Measurements from ENCODE around the gene IL34.

Gene IL34

GRCh38 chr16:70682239-70683145 lies 36.1 kb downstream of the IL34 start:
- Histone ChIP-seq H3K27me3 (replicated peaks; ENCODE audit: control insufficient read depth, insufficient read depth, low read length, poor library complexity, severe bottlenecking) (peaks cover 12% of the 10 kb centered on the region), H3K4me1 (ENCODE audit: control insufficient read depth, insufficient read depth, low read length, poor library complexity, severe bottlenecking) (peaks cover 3% of the 10 kb centered on the region), H3K9me3 (ENCODE audit: control insufficient read depth, low read length) (no peaks in the 10 kb centered on the region), H3K4me3 (ENCODE audit: insufficient read depth, low read depth, low read length, poor library complexity, severe bottlenecking) (no peak overlapping the region), H3K27ac (ENCODE audit: insufficient read depth, low read length, poor library complexity, severe bottlenecking) (no peak overlapping the region), H3K36me3 (ENCODE audit: control insufficient read depth, insufficient read depth, low read length) (no peaks in the 10 kb centered on the region)
- no peak for DNase-seq

- Histone ChIP-seq H3K9me3 (ENCODE audit: control insufficient read depth, low read length) (no peaks in the 10 kb centered on the region), H3K4me1 (ENCODE audit: control insufficient read depth, insufficient read depth, low read length, poor library complexity, severe bottlenecking) (peaks cover 3% of the 10 kb centered on the region), H3K27me3 (replicated peaks; ENCODE audit: control insufficient read depth, insufficient read depth, low read length, poor library complexity, severe bottlenecking) (peaks cover 12% of the 10 kb centered on the region), H3K27ac (ENCODE audit: insufficient read depth, low read length, poor library complexity, severe bottlenecking) (no peak overlapping the region), H3K4me3 (ENCODE audit: insufficient read depth, low read depth, low read length, poor library complexity, severe bottlenecking) (no peak overlapping the region), H3K36me3 (ENCODE audit: control insufficient read depth, insufficient read depth, low read length) (no peaks in the 10 kb centered on the region)
- DNase-seq, result no peak
Observed at GRCh38 chr16:70683146-70683944, 37.0 kb downstream of the IL34 start.

GRCh38 chr16:70684146-70685060 lies 38.0 kb downstream of the IL34 start:
- no peak for DNase-seq
- Histone ChIP-seq H3K27ac (ENCODE audit: insufficient read depth, low read length, poor library complexity, severe bottlenecking) (no peak overlapping the region), H3K4me1 (ENCODE audit: control insufficient read depth, insufficient read depth, low read length, poor library complexity, severe bottlenecking) (peaks cover 3% of the 10 kb centered on the region), H3K4me3 (ENCODE audit: insufficient read depth, low read depth, low read length, poor library complexity, severe bottlenecking) (no peak overlapping the region), H3K9me3 (ENCODE audit: control insufficient read depth, low read length) (no peaks in the 10 kb centered on the region), H3K36me3 (ENCODE audit: control insufficient read depth, insufficient read depth, low read length) (no peaks in the 10 kb centered on the region), H3K27me3 (replicated peaks; ENCODE audit: control insufficient read depth, insufficient read depth, low read length, poor library complexity, severe bottlenecking) (peaks cover 12% of the 10 kb centered on the region)

GRCh38 chr16:70685061-70685937 lies 38.9 kb downstream of the IL34 start:
- Histone ChIP-seq H3K36me3 (ENCODE audit: control insufficient read depth, insufficient read depth, low read length) (no peaks in the 10 kb centered on the region), H3K9me3 (ENCODE audit: control insufficient read depth, low read length) (no peaks in the 10 kb centered on the region), H3K27me3 (replicated peaks; ENCODE audit: control insufficient read depth, insufficient read depth, low read length, poor library complexity, severe bottlenecking) (peaks cover 12% of the 10 kb centered on the region), H3K27ac (ENCODE audit: insufficient read depth, low read length, poor library complexity, severe bottlenecking) (no peak overlapping the region), H3K4me3 (ENCODE audit: insufficient read depth, low read depth, low read length, poor library complexity, severe bottlenecking) (no peak overlapping the region), H3K4me1 (ENCODE audit: control insufficient read depth, insufficient read depth, low read length, poor library complexity, severe bottlenecking) (peaks cover 3% of the 10 kb centered on the region)
- no peak for DNase-seq

- Histone ChIP-seq H3K4me1 (ENCODE audit: control insufficient read depth, insufficient read depth, low read length, poor library complexity, severe bottlenecking) (peaks cover 3% of the 10 kb centered on the region), H3K27me3 (replicated peaks; ENCODE audit: control insufficient read depth, insufficient read depth, low read length, poor library complexity, severe bottlenecking) (peaks cover 12% of the 10 kb centered on the region), H3K4me3 (ENCODE audit: insufficient read depth, low read depth, low read length, poor library complexity, severe bottlenecking) (no peak within 1 kb of the TSS), H3K36me3 (ENCODE audit: control insufficient read depth, insufficient read depth, low read length) (no peaks in the 10 kb centered on the region), H3K27ac (ENCODE audit: insufficient read depth, low read length, poor library complexity, severe bottlenecking) (no peak within 1 kb of the TSS), H3K9me3 (ENCODE audit: control insufficient read depth, low read length) (no peaks in the 10 kb centered on the region)
- DNase-seq, result no peak
Observed at GRCh38 chr16:70685938-70686375, 39.6 kb downstream of the IL34 start, which contains the start of gene MTSS2. MTSS2 (minus strand) TSS chr16:70686053; CDS start chr16:70685791, 262 bp downstream.

- H3K4me3 ChIP-seq (ENCODE audit: insufficient read depth, low read depth, low read length, poor library complexity, severe bottlenecking), result no peak overlapping the region
- no peaks in the 10 kb centered on the region for H3K36me3 ChIP-seq (ENCODE audit: control insufficient read depth, insufficient read depth, low read length)
- peaks cover 3% of the 10 kb centered on the region for H3K4me1 ChIP-seq (ENCODE audit: control insufficient read depth, insufficient read depth, low read length, poor library complexity, severe bottlenecking)
- H3K27ac ChIP-seq (ENCODE audit: insufficient read depth, low read length, poor library complexity, severe bottlenecking), result no peak overlapping the region
- no peaks in the 10 kb centered on the region for H3K9me3 ChIP-seq (ENCODE audit: control insufficient read depth, low read length)
- H3K27me3 ChIP-seq (replicated peaks; ENCODE audit: control insufficient read depth, insufficient read depth, low read length, poor library complexity, severe bottlenecking), result peaks cover 12% of the 10 kb centered on the region
- DNase-seq, result no peak
Observed at GRCh38 chr16:70686376-70687101, 40.2 kb downstream of the IL34 start.

GRCh38 chr16:70687102-70687511 lies 40.7 kb downstream of the IL34 start:
- Histone ChIP-seq H3K9me3 (ENCODE audit: control insufficient read depth, low read length) (no peaks in the 10 kb centered on the region), H3K36me3 (ENCODE audit: control insufficient read depth, insufficient read depth, low read length) (no peaks in the 10 kb centered on the region), H3K27me3 (replicated peaks; ENCODE audit: control insufficient read depth, insufficient read depth, low read length, poor library complexity, severe bottlenecking) (peaks cover 12% of the 10 kb centered on the region), H3K4me1 (ENCODE audit: control insufficient read depth, insufficient read depth, low read length, poor library complexity, severe bottlenecking) (peaks cover 3% of the 10 kb centered on the region), H3K27ac (ENCODE audit: insufficient read depth, low read length, poor library complexity, severe bottlenecking) (no peak overlapping the region), H3K4me3 (ENCODE audit: insufficient read depth, low read depth, low read length, poor library complexity, severe bottlenecking) (no peak overlapping the region)
- no peak for DNase-seq

GRCh38 chr16:70687671-70688245 lies 41.4 kb downstream of the IL34 start:
- no peak for DNase-seq
- H3K27ac ChIP-seq (ENCODE audit: insufficient read depth, low read length, poor library complexity, severe bottlenecking), result no peak overlapping the region
- H3K4me3 ChIP-seq (ENCODE audit: insufficient read depth, low read depth, low read length, poor library complexity, severe bottlenecking), result no peak overlapping the region
- peaks cover 2% of the 10 kb centered on the region for H3K36me3 ChIP-seq (ENCODE audit: control insufficient read depth, insufficient read depth, low read length)
- peaks cover 3% of the 10 kb centered on the region for H3K4me1 ChIP-seq (ENCODE audit: control insufficient read depth, insufficient read depth, low read length, poor library complexity, severe bottlenecking)
- peaks cover 12% of the 10 kb centered on the region for H3K27me3 ChIP-seq (replicated peaks; ENCODE audit: control insufficient read depth, insufficient read depth, low read length, poor library complexity, severe bottlenecking)
- H3K9me3 ChIP-seq (ENCODE audit: control insufficient read depth, low read length), result no peaks in the 10 kb centered on the region
